WI38 (cell line): ENCODE measurements around the gene FBN2.
"Not testable (repeated sequence)": the region's sequence is repeated elsewhere in the genome, so short reads cannot be mapped to it uniquely, and the experiment has no call there.

ENCODE experiments used
- H3K4me3 ChIP-seq: 2 replicates; pipeline ENCODE4 v1.5.1; 2011; ENCODE audit warnings: low read depth, mild to moderate bottlenecking, control low read depth, low read length
- CTCF ChIP-seq: IDR thresholded peaks from 2 replicates; pipeline ENCODE4 v1.5.1; 2012; ENCODE audit warnings: low read depth, mild to moderate bottlenecking, control low read depth, low read length

The FBN2 gene

GRCh38 chr5:128338649-128339048, 199.4 kb downstream of the FBN2 start:
- H3K4me3 ChIP-seq: no peak overlapping the region
- no peak for TF ChIP-seq CTCF

GRCh38 chr5:128335339-128335738, 202.7 kb downstream of the FBN2 start:
- H3K4me3 ChIP-seq: no peak overlapping the region
- TF ChIP-seq CTCF: no peak

GRCh38 chr5:128334010-128334716, 203.9 kb downstream of the FBN2 start:
- no peak for TF ChIP-seq CTCF
- H3K4me3 ChIP-seq: no peak overlapping the region

- no peak for TF ChIP-seq CTCF
- no peak overlapping the region for H3K4me3 ChIP-seq
Measured at GRCh38 chr5:128331261-128331660, 206.8 kb downstream of the FBN2 start.

GRCh38 chr5:128329386-128329939, 208.6 kb downstream of the FBN2 start:
- no peak overlapping the region for H3K4me3 ChIP-seq
- no peak for TF ChIP-seq CTCF

GRCh38 chr5:128328446-128328845, 209.6 kb downstream of the FBN2 start:
- no peak for TF ChIP-seq CTCF
- no peak overlapping the region for H3K4me3 ChIP-seq

- H3K4me3 ChIP-seq: no peak overlapping the region
- no peak for TF ChIP-seq CTCF
Measured at GRCh38 chr5:128328007-128328406, 210.0 kb downstream of the FBN2 start.

GRCh38 chr5:128321418-128321817, 216.6 kb downstream of the FBN2 start:
- H3K4me3 ChIP-seq: not testable (repeated sequence)
